GM12874 (cell line): ENCODE measurements around the gene CLASP1.

Source experiments
- CTCF ChIP-seq: IDR thresholded peaks from 2 replicates; pipeline ENCODE4 v1.5.1; 2011; ENCODE audit warnings: low read depth, mild to moderate bottlenecking, control low read depth, low read length, moderate library complexity; ENCODE audit not compliant: insufficient read depth

Gene CLASP1

GRCh38 chr2:121291251-121291580 is 358.0 kb downstream of the CLASP1 start:
- no peak for TF ChIP-seq CTCF

- TF ChIP-seq CTCF: no peak
Observed at GRCh38 chr2:121289271-121289670, 360.0 kb downstream of the CLASP1 start.

- TF ChIP-seq CTCF: no peak
Observed at GRCh38 chr2:121288454-121289231, 360.6 kb downstream of the CLASP1 start.

GRCh38 chr2:121287956-121288355 is 361.3 kb downstream of the CLASP1 start:
- no peak for TF ChIP-seq CTCF
